ENCODE data around the gene STAT3.

STAT3 gene

GRCh38 chr17:42289611-42290181, 98.5 kb downstream of the STAT3 start:
- DNase-seq: no peak

DNA sequence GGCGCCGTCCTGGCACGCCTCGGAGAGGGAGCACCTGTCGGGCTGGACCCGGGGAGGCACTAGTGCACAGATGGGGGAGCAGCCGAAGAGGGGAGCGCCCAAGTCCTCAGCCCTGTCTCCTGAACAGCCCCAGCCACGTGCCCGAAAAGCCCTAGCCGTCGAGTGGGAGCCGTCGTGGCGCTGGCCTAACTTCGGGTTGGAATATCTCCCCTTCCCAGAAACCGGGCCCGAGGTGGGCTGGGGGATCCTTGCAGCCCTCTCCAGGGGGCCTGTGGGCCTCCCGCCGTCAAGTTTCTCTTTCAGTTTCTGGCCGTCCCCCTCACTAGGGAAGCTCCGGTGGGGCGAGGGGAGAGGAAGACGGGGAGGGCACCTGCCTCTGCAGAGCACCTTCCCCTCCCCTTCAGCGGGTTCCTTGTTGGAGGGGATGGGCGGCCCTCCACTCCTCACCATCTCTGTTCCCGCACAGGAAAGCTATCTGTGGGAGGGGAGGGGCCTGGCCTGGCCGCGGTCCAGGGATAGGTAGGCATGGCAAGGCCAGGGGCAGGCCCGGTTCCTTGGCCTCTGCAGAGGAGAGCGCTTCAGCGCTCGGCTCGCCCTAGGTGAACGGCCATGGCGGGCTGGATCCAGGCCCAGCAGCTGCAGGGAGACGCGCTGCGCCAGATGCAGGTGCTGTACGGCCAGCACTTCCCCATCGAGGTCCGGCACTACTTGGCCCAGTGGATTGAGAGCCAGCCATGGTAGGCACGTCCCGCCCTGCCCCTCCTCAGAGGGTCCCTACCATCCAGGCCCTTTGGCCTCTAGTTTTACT, 99.2 kb downstream of the STAT3 start:
- peak; percentile 8 for DNase-seq

DNA sequence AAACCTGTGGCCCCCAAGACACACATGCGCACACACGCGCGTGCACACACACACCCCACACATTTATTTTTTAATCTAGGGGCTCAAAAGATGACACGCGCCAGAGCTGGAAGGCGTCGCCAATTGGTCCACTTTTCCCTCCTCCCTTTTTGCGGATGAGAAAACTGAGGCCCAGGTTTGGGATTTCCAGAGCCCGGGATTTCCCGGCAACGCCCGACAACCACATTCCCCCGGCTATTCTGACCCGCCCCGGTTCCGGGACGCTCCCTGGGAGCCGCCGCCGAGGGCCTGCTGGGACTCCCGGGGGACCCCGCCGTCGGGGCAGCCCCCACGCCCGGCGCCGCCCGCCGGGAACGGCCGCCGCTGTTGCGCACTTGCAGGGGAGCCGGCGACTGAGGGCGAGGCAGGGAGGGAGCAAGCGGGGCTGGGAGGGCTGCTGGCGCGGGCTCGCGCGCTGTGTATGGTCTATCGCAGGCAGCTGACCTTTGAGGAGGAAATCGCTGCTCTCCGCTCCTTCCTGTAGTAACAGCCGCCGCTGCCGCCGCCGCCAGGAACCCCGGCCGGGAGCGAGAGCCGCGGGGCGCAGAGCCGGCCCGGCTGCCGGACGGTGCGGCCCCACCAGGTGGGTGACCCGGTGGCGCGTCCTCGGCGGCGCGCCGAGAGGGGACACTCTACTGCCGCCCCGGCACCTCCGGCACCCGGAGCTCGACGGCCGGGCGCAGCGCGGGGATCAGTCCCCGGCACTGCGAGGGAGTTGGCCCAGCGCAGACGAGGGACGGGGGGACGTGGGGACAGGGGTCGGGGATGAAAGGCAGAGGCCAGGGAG, 100.1 kb downstream of the STAT3 start, which contains the start of gene STAT5A:
TSS of gene STAT5A (plus strand) at position 522 of the 826 bp plus-strand sequence. CDS start 914 bp downstream, outside the sequence.
- DNase-seq: peak; percentile 75

DNA sequence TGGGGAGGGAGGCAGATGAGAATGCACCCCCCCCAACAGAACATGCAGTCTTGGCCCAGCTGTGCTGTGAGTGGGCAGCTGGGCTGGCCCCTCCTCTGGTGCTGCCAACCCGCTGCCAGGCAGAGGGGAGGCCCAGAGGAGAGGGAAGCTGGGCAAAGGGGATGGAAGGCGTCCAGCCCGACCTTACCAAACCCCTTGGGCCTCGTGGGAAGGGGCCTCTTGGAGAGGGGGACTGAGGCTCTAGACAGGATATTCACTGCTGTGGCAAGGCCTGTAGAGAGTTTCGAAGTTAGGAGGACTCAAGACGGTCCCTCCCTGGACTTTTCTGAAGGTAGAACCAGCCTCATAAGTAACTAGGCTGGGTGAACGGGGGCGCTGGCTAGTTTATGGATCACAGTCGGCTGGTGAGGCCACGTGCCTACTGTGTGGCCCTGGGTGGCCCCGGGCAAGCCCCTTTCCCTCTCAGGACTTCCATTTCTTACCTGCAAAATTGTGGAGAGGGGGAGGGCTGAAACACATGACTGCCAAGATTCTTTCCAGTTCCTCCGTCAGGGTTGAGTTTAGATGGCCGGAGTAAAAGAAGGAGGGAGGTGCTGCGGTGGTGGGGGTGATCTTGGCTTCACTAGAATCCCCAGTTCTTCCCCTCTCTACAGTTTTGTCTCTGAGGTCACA, 100.8 kb downstream of the STAT3 start:
- DNase-seq: peak; percentile 68

- peak; percentile 43 for DNase-seq
Observed at GRCh38 chr17:42286411-42287221, 101.6 kb downstream of the STAT3 start.

DNA sequence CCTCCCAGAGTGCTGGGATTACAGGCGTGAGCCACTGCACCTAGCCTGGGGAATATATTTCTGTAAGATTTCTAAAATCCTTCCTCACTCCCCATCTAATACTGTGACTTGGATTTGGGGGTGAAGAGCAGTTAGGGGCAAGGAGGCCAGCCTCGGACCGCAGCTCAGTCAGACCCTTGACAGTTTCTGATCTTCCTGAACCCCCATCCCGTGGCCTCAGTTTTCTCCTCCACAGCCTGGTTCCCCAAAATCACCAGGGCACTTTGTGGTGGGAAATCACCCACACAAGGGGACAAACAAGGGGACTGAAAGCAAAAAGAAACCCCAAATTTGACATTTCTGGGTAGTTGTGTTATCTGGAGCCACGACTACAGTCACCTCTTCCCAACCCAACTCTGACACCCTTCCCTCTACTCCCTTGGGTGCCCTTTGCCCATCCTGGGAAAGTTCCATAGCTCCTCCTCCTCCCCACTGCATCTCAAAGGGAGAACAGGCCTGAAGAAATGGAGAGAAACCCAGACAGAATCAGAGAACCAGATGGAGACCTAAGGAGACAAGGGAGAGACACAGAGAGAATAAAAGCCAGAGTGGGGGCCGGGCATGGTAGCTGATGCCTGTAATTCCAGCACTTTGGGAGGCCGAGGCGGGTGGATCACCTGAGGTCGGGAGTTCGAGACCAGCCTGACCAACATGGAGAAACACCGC, 102.7 kb downstream of the STAT3 start:
- no peak for DNase-seq

DNA sequence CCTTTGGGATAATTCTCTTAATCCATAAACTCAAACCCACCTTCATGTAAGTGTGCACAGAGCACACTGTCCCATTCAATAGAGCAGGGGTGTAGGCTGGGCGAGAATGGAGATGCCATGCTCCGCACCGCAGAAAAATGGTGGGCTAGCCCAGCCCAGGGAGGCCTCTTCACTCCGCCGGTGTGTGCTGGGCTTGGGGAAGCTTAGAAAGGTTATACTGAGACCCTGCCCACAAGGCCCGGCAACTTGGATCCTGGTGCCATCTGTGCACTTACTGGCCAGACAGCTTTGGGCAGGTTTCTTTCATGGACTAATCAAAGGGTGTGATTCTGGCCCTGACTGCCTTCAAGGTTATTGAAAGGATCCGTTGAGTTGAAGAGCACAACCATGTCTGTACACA, 103.7 kb downstream of the STAT3 start:
- no peak for DNase-seq

DNA sequence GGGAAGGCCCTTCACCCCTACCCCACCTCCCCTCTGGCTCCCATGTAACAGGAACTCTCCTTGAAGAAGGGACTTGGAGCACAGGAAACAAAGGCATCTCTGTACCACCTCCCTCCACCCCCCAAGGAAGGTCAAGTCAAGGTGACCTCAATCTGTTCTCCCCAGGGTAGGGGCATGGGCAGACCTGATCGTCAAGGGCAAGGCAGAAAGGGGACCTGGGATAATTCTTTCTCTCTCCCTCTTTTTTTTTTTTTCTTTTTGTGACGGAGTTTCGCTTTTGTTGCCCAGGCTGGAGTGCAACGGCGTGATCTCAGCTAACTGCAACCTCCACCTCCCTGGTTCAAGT, 104.2 kb downstream of the STAT3 start:
- DNase-seq: no peak

- no peak for DNase-seq
Observed at GRCh38 chr17:42283241-42284023, 104.8 kb downstream of the STAT3 start.

- DNase-seq: no peak
Observed at GRCh38 chr17:42282478-42283080, 105.7 kb downstream of the STAT3 start.

DNA sequence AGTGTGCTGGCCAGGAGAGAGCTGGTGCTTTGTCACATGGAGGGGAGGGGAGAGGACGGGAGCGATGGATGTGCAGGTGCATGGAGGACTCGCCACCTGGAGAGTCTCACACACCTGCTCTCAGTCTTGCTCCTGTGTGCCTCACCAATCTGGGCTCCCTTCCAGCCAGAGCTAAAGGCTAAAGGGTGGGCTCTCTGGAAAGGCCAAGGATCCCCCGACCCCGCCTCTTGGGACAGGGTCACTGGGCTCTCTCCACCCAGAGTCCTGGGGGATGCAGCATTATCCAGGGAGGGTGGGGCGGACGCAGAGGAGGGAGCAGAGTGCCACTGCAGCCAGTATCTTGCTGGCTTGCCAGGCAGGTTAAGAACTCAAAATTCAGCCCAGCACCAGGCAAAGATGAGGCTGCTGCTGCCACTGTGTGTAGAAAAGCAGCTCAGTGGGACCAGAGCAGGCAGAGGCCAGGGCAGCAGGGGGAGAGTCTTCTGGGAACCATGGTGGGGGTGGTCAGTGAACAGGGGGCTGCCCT, 106.6 kb downstream of the STAT3 start:
- DNase-seq: no peak

- no peak for DNase-seq
Observed at GRCh38 chr17:42279776-42280630, 108.2 kb downstream of the STAT3 start.

GRCh38 chr17:42277342-42277712, 110.9 kb downstream of the STAT3 start:
- DNase-seq: no peak

DNA sequence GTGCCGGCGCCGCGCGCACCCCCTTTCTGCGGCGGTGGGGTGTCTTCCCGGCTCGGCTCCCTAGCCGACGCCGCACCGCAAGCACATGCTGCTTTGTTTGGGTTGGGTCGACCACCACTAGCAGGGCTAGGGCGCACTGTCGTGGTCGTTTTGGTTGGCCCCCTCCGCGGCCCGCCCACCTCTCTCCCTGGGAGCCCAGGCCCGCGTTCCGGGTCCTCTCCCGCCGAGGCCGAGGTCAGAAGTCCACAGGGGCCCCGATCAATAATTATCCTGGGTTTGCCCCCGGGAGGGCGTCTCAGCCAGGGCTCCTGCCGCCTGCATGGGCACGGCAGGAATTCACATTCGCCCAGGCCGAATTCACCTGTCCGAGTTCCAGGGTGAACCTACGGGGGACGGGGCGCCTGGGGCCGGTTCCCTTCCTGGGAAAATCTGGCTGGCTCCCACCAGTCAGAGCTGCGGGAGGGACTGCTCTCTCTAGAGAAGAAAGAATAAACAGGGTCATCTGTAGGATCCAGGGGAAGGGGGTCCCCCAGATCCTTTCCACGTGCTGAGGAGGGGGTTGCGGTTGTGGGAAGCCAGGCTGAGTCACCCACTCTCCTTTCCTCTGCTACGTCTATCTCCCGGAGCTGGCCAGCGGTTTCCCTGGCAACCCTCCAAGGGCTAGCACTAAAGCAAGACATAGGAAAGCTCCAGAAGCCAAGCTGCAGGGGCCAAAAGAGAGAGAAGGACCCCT, 111.5 kb downstream of the STAT3 start:
- peak; percentile 30 for DNase-seq

DNA sequence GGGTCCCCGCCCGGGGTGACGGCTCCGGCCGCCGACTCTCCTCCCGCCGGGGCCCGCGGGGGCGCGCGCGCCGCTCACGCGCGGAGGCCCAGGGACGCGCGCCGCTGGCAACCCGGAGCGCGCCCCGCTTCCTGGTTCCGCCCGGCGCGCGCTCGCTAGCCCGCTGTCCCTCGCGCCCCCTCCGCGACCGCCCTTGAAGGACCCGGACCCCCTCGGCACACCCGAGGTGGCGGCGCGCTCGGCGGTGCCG, 112.0 kb downstream of the STAT3 start, which contains the start of gene STAT5B:
TSS of gene STAT5B (minus strand) at position 33 of the 250 bp plus-strand sequence. CDS start 44,264 bp downstream, outside the sequence.
- DNase-seq: peak; percentile 19

GRCh38 chr17:42275527-42276358, 112.5 kb downstream of the STAT3 start:
- DNase-seq: no peak

DNA sequence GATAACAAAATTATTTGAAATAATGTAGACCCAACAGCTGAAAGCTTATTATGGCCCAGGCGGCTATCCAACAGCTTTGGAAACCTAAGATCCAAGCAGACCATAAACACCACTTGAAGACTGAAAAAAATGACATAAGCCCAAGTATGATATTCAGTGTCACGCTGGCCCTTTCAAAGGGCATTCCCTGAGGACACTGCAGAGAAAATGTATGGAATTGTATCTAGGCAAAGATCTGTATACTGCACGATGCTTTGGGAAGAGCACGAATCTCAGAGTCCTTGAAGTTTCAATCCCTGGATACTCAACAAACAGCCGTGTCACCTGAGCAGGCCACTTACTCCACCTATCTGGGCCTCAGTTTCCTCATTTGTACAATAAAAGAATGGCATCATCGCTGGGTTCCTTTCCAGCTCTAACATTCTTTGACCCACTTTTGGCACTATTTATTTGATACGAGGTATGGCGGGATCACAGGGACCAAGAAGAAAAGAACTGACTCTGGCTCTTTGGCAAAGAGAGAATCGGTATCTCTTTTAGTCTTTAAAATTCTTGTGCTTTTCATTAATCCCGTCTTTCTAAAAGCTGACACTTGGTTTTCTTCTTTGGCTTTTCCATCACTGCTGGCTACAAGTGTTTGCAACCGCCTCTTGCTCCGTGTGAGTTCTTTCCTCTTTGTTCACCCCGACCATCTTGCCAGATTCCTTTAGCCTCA, 113.3 kb downstream of the STAT3 start:
- no peak for DNase-seq

All from GF-D8 (cell line).